GM06990 (cell line): ENCODE data around the gene RAB31.

ENCODE experiments used
- DNase-seq: peaks from one replicate; pipeline ENCODE4 v3.0.0-alpha.2; 2011; ENCODE audit not compliant: insufficient read length; ENCODE audit errors: extremely low read depth
- H3K27me3 ChIP-seq: replicated peaks from 2 replicates; pipeline ENCODE4 v1.6.0; 2011; ENCODE audit warnings: low read length; ENCODE audit not compliant: control insufficient read depth, insufficient read depth
- H3K36me3 ChIP-seq: 2 replicates; pipeline ENCODE4 v1.5.1; 2011; ENCODE audit warnings: low read length; ENCODE audit not compliant: control insufficient read depth, insufficient read depth
- H3K4me3 ChIP-seq: replicated peaks from 2 replicates; pipeline ENCODE4 v1.5.1; 2011; ENCODE audit warnings: low read depth, mild to moderate bottlenecking, control low read depth, low read length
- CTCF ChIP-seq: IDR thresholded peaks from 2 replicates; pipeline ENCODE4 v1.5.1; 2011; ENCODE audit warnings: low read length, control low read depth, mild to moderate bottlenecking, inconsistent platforms; ENCODE audit not compliant: insufficient read depth, poor library complexity, severe bottlenecking

RAB31 gene

GRCh38 chr18:9750112-9750511 lies 42.0 kb downstream of the RAB31 start:
- DNase-seq, result no peak
- H3K27me3 ChIP-seq, result no peaks in the 10 kb centered on the region
- no peak overlapping the region for H3K4me3 ChIP-seq
- no peak for TF ChIP-seq CTCF
- no peaks in the 10 kb centered on the region for H3K36me3 ChIP-seq

GRCh38 chr18:9750606-9751304 lies 42.7 kb downstream of the RAB31 start:
- H3K27me3 ChIP-seq, result no peaks in the 10 kb centered on the region
- DNase-seq, result no peak
- no peak overlapping the region for H3K4me3 ChIP-seq
- no peak for TF ChIP-seq CTCF
- H3K36me3 ChIP-seq, result no peaks in the 10 kb centered on the region

GRCh38 chr18:9751371-9752031 lies 43.4 kb downstream of the RAB31 start:
- Histone ChIP-seq H3K4me3 (no peak overlapping the region), H3K27me3 (no peaks in the 10 kb centered on the region), H3K36me3 (no peaks in the 10 kb centered on the region)
- DNase-seq, result no peak
- no peak for TF ChIP-seq CTCF

- TF ChIP-seq CTCF, result no peak
- Histone ChIP-seq H3K36me3 (no peaks in the 10 kb centered on the region), H3K4me3 (no peak overlapping the region), H3K27me3 (no peaks in the 10 kb centered on the region)
- no peak for DNase-seq
These were observed 45.7 kb downstream of the RAB31 start for GRCh38 chr18:9753846-9754245.

- no peak for TF ChIP-seq CTCF
- no peaks in the 10 kb centered on the region for H3K27me3 ChIP-seq
- no peaks in the 10 kb centered on the region for H3K36me3 ChIP-seq
- no peak for DNase-seq
- H3K4me3 ChIP-seq, result no peak overlapping the region
These were observed 47.0 kb downstream of the RAB31 start for GRCh38 chr18:9755110-9755509.

- Histone ChIP-seq H3K27me3 (no peaks in the 10 kb centered on the region), H3K36me3 (no peaks in the 10 kb centered on the region), H3K4me3 (no peak overlapping the region)
- TF ChIP-seq CTCF, result no peak
- no peak for DNase-seq
These were observed 47.5 kb downstream of the RAB31 start for GRCh38 chr18:9755615-9756014.
